KMS-11 (cell line): Measurements from ENCODE around the gene WTAP.
"Not testable (repeated sequence)": the region's sequence is repeated elsewhere in the genome, so short reads cannot be mapped to it uniquely, and the experiment has no call there.

Experiments used
- H2AFZ ChIP-seq: fragments of 200-600 bp; sonication (generic); 2 replicates; pipeline ENCODE4 v1.6.1; 2016; ENCODE audit warnings: antibody characterized with exemption, mixed run types, low read depth
- H3K27ac ChIP-seq: fragments of 200-600 bp; sonication (generic); 2 replicates; pipeline ENCODE4 v1.6.1; 2016; ENCODE audit warnings: mild to moderate bottlenecking, mixed run types
- H3K27me3 ChIP-seq: fragments of 200-600 bp; sonication (generic); 2 replicates; pipeline ENCODE4 v1.6.1; 2017; ENCODE audit warnings: mild to moderate bottlenecking, low read depth, mixed run types, moderate library complexity; ENCODE audit not compliant: insufficient read depth
- H3K36me3 ChIP-seq: fragments of 200-600 bp; sonication (generic); 2 replicates; pipeline ENCODE4 v1.6.1; 2017; ENCODE audit warnings: mild to moderate bottlenecking, mixed run types; ENCODE audit not compliant: insufficient read depth
- H3K4me1 ChIP-seq: fragments of 200-600 bp; sonication (generic); 2 replicates; pipeline ENCODE4 v1.6.1; 2016; ENCODE audit warnings: mild to moderate bottlenecking, low read depth, mixed run types; ENCODE audit not compliant: poor library complexity, severe bottlenecking
- H3K4me2 ChIP-seq: fragments of 200-600 bp; sonication (generic); 2 replicates; pipeline ENCODE4 v1.7.0; 2016; ENCODE audit warnings: mild to moderate bottlenecking, mixed run types
- H3K4me3 ChIP-seq: fragments of 200-600 bp; sonication (generic); IDR thresholded peaks from 2 replicates; pipeline ENCODE4 v1.6.1; 2017; ENCODE audit warnings: low read depth, low read length, mixed read lengths; ENCODE audit not compliant: insufficient read depth
- H3K79me2 ChIP-seq: fragments of 200-600 bp; sonication (generic); 2 replicates; pipeline ENCODE4 v1.6.1; 2016; ENCODE audit warnings: low read depth, mixed run types; ENCODE audit not compliant: insufficient read depth
- H3K9ac ChIP-seq: fragments of 200-600 bp; sonication (generic); 2 replicates; pipeline ENCODE4 v1.6.1; 2016; ENCODE audit warnings: mild to moderate bottlenecking, mixed run types
- H4K20me1 ChIP-seq: fragments of 200-600 bp; sonication (generic); 2 replicates; pipeline ENCODE4 v1.6.1; 2016; ENCODE audit warnings: mild to moderate bottlenecking, mixed run types; ENCODE audit not compliant: insufficient read depth
- CTCF ChIP-seq: fragments of 200-600 bp; sonication (generic); conservative IDR thresholded peaks from 2 replicates; pipeline ENCODE4 v1.6.1; 2017; ENCODE audit warnings: low read depth, mild to moderate bottlenecking, antibody characterized with exemption, low read length, moderate library complexity, mixed read lengths

WTAP gene

GRCh38 chr6:159736908-159737307 is 9.6 kb downstream of the WTAP start:
- Histone ChIP-seq H3K27me3 (no peaks in the 10 kb centered on the region), H3K9ac (no peak overlapping the region), H3K4me1 (peaks cover 17% of the 10 kb centered on the region), H2AFZ (no peak overlapping the region), H3K27ac (no peak overlapping the region), H3K4me3 (no peak overlapping the region), H3K36me3 (no peaks in the 10 kb centered on the region), H3K79me2 (peaks cover 86% of the 10 kb centered on the region), H4K20me1 (peaks cover 19% of the 10 kb centered on the region), H3K4me2 (no peak overlapping the region)
- TF ChIP-seq CTCF: no peak

DNA sequence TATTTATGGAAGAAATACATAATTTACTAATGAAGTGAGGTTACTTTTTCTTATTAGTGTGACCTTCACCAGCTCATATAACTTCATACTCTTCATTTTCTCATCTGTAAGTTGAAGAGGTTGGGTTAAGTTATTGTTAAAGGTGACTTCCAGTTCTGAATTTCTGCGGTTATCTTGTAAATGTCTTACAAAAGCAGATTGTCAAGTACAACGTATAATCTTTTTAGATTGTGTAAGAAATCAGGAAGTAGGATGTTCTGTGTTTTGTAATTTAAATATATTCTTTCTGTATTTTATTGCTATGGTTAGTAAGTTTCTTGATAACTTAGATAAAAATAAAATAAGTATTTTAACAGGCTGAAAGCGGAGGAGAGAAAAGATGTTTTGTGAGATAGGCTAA is 12.0 kb downstream of the WTAP start:
- no peak overlapping the region for H3K27ac ChIP-seq
- H3K4me3 ChIP-seq: no peak overlapping the region
- peaks cover 74% of the 10 kb centered on the region for H3K79me2 ChIP-seq
- peaks cover 7% of the 10 kb centered on the region for H3K4me1 ChIP-seq
- no peak overlapping the region for H2AFZ ChIP-seq
- TF ChIP-seq CTCF: no peak
- H4K20me1 ChIP-seq: peaks cover 8% of the 10 kb centered on the region; the same call in 1 of the 2 replicates
- no peak overlapping the region for H3K9ac ChIP-seq
- H3K4me2 ChIP-seq: no peak overlapping the region
- no peaks in the 10 kb centered on the region for H3K27me3 ChIP-seq
- H3K36me3 ChIP-seq: no peaks in the 10 kb centered on the region

DNA sequence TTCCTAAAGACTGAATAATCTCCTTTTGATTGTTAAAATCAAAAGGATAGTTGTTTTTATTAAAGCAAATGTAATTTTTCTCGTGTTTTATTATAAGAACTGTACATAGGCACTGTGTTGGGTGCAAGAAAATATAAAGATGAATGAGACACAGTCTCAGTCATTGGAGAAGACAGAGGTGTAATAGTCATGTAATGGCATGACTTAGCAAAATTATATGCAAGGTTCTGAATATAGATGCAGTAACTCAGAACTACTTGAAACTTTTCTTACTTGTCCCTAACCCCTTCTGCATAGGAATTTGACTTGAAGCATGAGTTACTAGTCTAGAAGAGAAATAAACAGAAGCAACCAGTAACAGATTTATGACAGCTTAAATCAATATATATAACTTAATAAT is 14.9 kb downstream of the WTAP start:
- peaks cover 17% of the 10 kb centered on the region for H3K36me3 ChIP-seq
- H3K4me3 ChIP-seq: no peak overlapping the region
- no peak overlapping the region for H3K27ac ChIP-seq
- peaks cover 55% of the 10 kb centered on the region for H3K79me2 ChIP-seq
- no peak overlapping the region for H3K4me2 ChIP-seq
- no peaks in the 10 kb centered on the region for H3K27me3 ChIP-seq
- H2AFZ ChIP-seq: no peak overlapping the region
- no peaks in the 10 kb centered on the region for H3K4me1 ChIP-seq
- TF ChIP-seq CTCF: no peak
- no peak overlapping the region for H3K9ac ChIP-seq
- peaks cover 9% of the 10 kb centered on the region for H4K20me1 ChIP-seq

GRCh38 chr6:159745081-159745480 is 17.8 kb downstream of the WTAP start:
- Histone ChIP-seq H3K27me3 (no peaks in the 10 kb centered on the region), H3K4me2 (no peak overlapping the region), H2AFZ (no peak overlapping the region), H3K4me3 (no peak overlapping the region), H3K27ac (no peak overlapping the region), H4K20me1 (peaks cover 6% of the 10 kb centered on the region; the same call in 1 of the 2 replicates), H3K4me1 (no peaks in the 10 kb centered on the region), H3K79me2 (peaks cover 33% of the 10 kb centered on the region), H3K9ac (no peak overlapping the region), H3K36me3 (peaks cover 21% of the 10 kb centered on the region)
- TF ChIP-seq CTCF: no peak

- peaks cover 26% of the 10 kb centered on the region for H3K79me2 ChIP-seq
- no peak for TF ChIP-seq CTCF
- no peaks in the 10 kb centered on the region for H3K27me3 ChIP-seq
- H3K9ac ChIP-seq: no peak overlapping the region
- no peak overlapping the region for H3K4me2 ChIP-seq
- H4K20me1 ChIP-seq: peaks cover 6% of the 10 kb centered on the region; the same call in 1 of the 2 replicates
- H3K4me3 ChIP-seq: no peak overlapping the region
- H3K36me3 ChIP-seq: peaks cover 21% of the 10 kb centered on the region
- no peak overlapping the region for H3K27ac ChIP-seq
- no peak overlapping the region for H2AFZ ChIP-seq
- H3K4me1 ChIP-seq: no peaks in the 10 kb centered on the region
These were observed 19.5 kb downstream of the WTAP start for GRCh38 chr6:159746759-159747158.

GRCh38 chr6:159748127-159748526 is 20.8 kb downstream of the WTAP start:
- peaks cover 17% of the 10 kb centered on the region for H3K79me2 ChIP-seq
- peaks cover 21% of the 10 kb centered on the region for H3K36me3 ChIP-seq
- H3K27ac ChIP-seq, H2AFZ ChIP-seq, H3K4me2 ChIP-seq, H3K9ac ChIP-seq, H3K4me1 ChIP-seq, H3K27me3 ChIP-seq, H3K4me3 ChIP-seq, H4K20me1 ChIP-seq: not testable (repeated sequence)
